Measurements from ENCODE around the gene ZNF830.

Gene ZNF830

DNA sequence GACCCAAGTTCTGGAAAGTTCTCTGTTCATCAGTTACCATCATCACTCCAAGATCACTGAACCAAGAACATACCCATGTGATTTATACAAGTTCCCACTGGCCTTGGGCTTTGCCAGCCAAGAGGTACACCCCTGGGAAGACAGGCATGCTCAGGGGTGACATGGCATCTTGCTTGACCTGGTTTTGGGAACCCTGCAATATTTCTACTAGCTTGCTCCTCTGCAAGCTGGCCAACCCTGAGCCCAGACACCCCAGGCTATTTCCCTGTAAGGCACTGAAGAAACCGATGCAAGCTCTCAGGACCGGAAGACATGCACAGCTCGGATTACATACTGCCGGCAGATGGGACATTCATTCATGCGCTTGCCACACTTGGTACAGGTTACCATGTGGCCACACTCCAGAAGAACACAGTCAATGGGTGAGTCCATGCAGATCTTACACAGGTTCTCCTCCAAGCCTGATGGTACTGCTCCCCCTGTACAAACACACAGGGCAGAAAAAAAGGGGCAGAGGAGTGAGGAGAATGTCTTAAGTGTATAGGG lies 50.4 kb downstream of the ZNF830 start:
- H3K4me3 ChIP-seq (ENCODE audit: low read depth, low read length, poor library complexity, severe bottlenecking): no peak overlapping the region
- H3K9me2 ChIP-seq (ENCODE audit: low read depth, low read length): no peaks in the 10 kb centered on the region
- H3F3A ChIP-seq (ENCODE audit: insufficient read depth, low read length): no peaks in the 10 kb centered on the region
- H4K20me1 ChIP-seq (ENCODE audit: insufficient read depth, low read length): no peaks in the 10 kb centered on the region
- no peak overlapping the region for H3K27ac ChIP-seq (ENCODE audit: low read depth, low read length, poor library complexity, severe bottlenecking)
- H3K27me3 ChIP-seq (ENCODE audit: insufficient read depth, low read length): no peaks in the 10 kb centered on the region
- H3K79me2 ChIP-seq (ENCODE audit: insufficient read depth, low read length): no peaks in the 10 kb centered on the region
- no peak overlapping the region for H3K4me2 ChIP-seq (ENCODE audit: low read length)
- peaks cover 7% of the 10 kb centered on the region; the same call in 1 of the 2 replicates for H3K36me3 ChIP-seq (ENCODE audit: insufficient read depth, low read length)
- H3K9me3 ChIP-seq (ENCODE audit: low read length): no peaks in the 10 kb centered on the region
- TF ChIP-seq CTCF (IDR thresholded peaks at IDR 0.05; ENCODE audit: low read length) (no peak), EZH2 (IDR thresholded peaks at IDR 0.05; ENCODE audit: borderline replicate concordance, low read length) (no peak)
- H2AFZ ChIP-seq (ENCODE audit: low read length): no peak overlapping the region
- H3K4me1 ChIP-seq (ENCODE audit: insufficient read depth, low read length, severe bottlenecking): no peaks in the 10 kb centered on the region
- no peak overlapping the region for H3K9ac ChIP-seq (ENCODE audit: low read length)

Data from OCI-LY1 (cell line).